ENCODE data around the gene STK32B.

Gene STK32B

GRCh38 chr4:5458676-5459075 lies 407.4 kb downstream of the STK32B start:
- DNase-seq = no peak

GRCh38 chr4:5459236-5459635 lies 408.0 kb downstream of the STK32B start:
- DNase-seq = no peak

- DNase-seq = no peak
Measured at GRCh38 chr4:5460106-5460801, 409.0 kb downstream of the STK32B start.

GRCh38 chr4:5461477-5461876 lies 410.2 kb downstream of the STK32B start:
- DNase-seq = no peak

- DNase-seq = no peak
Measured at GRCh38 chr4:5462254-5462835, 411.1 kb downstream of the STK32B start.

GRCh38 chr4:5462896-5463295 lies 411.6 kb downstream of the STK32B start:
- no peak for DNase-seq

- DNase-seq = no peak
Measured at GRCh38 chr4:5463361-5463760, 412.1 kb downstream of the STK32B start.

GRCh38 chr4:5463936-5464650 lies 412.8 kb downstream of the STK32B start:
- DNase-seq = no peak

- no peak for DNase-seq
Measured at GRCh38 chr4:5465529-5465928, 414.2 kb downstream of the STK32B start.

- DNase-seq = no peak
Measured at GRCh38 chr4:5465956-5466355, 414.7 kb downstream of the STK32B start.

GRCh38 chr4:5467111-5467510 lies 415.8 kb downstream of the STK32B start:
- no peak for DNase-seq

- DNase-seq = no peak
Measured at GRCh38 chr4:5469151-5469775, 418.0 kb downstream of the STK32B start.

- no peak for DNase-seq
Measured at GRCh38 chr4:5469861-5470260, 418.6 kb downstream of the STK32B start.

- DNase-seq = no peak
Measured at GRCh38 chr4:5470318-5471198, 419.3 kb downstream of the STK32B start.

- DNase-seq = no peak
Measured at GRCh38 chr4:5471206-5471605, 419.9 kb downstream of the STK32B start.

GRCh38 chr4:5471691-5472090 lies 420.4 kb downstream of the STK32B start:
- DNase-seq = no peak

- no peak for DNase-seq
Measured at GRCh38 chr4:5472160-5472591, 420.9 kb downstream of the STK32B start.

GRCh38 chr4:5473125-5473524 lies 421.8 kb downstream of the STK32B start:
- DNase-seq = no peak

GRCh38 chr4:5474756-5475155 lies 423.5 kb downstream of the STK32B start:
- no peak for DNase-seq

- no peak for DNase-seq
Measured at GRCh38 chr4:5477613-5478012, 426.3 kb downstream of the STK32B start.

GRCh38 chr4:5478169-5478568 lies 426.9 kb downstream of the STK32B start:
- DNase-seq = no peak

- no peak for DNase-seq
Measured at GRCh38 chr4:5478697-5479096, 427.4 kb downstream of the STK32B start.
